Stimulated activated CD4-positive, alpha-beta T cell treated with anti-CD3 and anti-CD28 coated beads, TNF-alpha, amount 100 ng/mL, for 48 hours (primary cell): ENCODE results near the gene NETO2.
"Not testable (repeated sequence)": the region's sequence is repeated elsewhere in the genome, so short reads cannot be mapped to it uniquely, and the experiment has no call there.

ENCODE experiments used
- DNase-seq, 3 donors: peaks; one replicate each; pipeline ENCODE4 v3.0.0-alpha.2; 2020; ENCODE audit warnings: low read depth in 3 of 3

The NETO2 gene

GRCh38 chr16:47136099-47136842 lies 7.5 kb downstream of the NETO2 start:
- no peak for DNase-seq

GRCh38 chr16:47134550-47134949 lies 9.2 kb downstream of the NETO2 start:
- no peak for DNase-seq

- DNase-seq = no peak
Measured at GRCh38 chr16:47132308-47132707, 11.4 kb downstream of the NETO2 start.

- DNase-seq = no peak
Measured at GRCh38 chr16:47129755-47130435, 13.8 kb downstream of the NETO2 start.

GRCh38 chr16:47127541-47127940 lies 16.2 kb downstream of the NETO2 start:
- no peak for DNase-seq

GRCh38 chr16:47125757-47126156 lies 18.0 kb downstream of the NETO2 start:
- DNase-seq = no peak

- no peak for DNase-seq
Measured at GRCh38 chr16:47113130-47113529, 30.6 kb downstream of the NETO2 start.

GRCh38 chr16:47110939-47111338 lies 32.8 kb downstream of the NETO2 start:
- DNase-seq = no peak

GRCh38 chr16:47109361-47109760 lies 34.4 kb downstream of the NETO2 start:
- DNase-seq = no peak

GRCh38 chr16:47102921-47103320 lies 40.8 kb downstream of the NETO2 start:
- DNase-seq = not testable (repeated sequence)

GRCh38 chr16:47097154-47097553 lies 46.6 kb downstream of the NETO2 start:
- DNase-seq = not testable (repeated sequence)

GRCh38 chr16:47096297-47096696 lies 47.4 kb downstream of the NETO2 start:
- no peak for DNase-seq

GRCh38 chr16:47084198-47084597 lies 59.5 kb downstream of the NETO2 start:
- DNase-seq = no peak

- no peak for DNase-seq
Measured at GRCh38 chr16:47082099-47082865, 61.5 kb downstream of the NETO2 start.

GRCh38 chr16:47081115-47081514 lies 62.6 kb downstream of the NETO2 start:
- no peak for DNase-seq

GRCh38 chr16:47079860-47080259 lies 63.9 kb downstream of the NETO2 start:
- DNase-seq = no peak

- DNase-seq = no peak
Measured at GRCh38 chr16:47073223-47074155, 70.3 kb downstream of the NETO2 start.

GRCh38 chr16:47072158-47072557 lies 71.6 kb downstream of the NETO2 start:
- no peak for DNase-seq

- no peak for DNase-seq
Measured at GRCh38 chr16:47069841-47070584, 73.7 kb downstream of the NETO2 start.

- no peak for DNase-seq
Measured at GRCh38 chr16:47069313-47069712, 74.4 kb downstream of the NETO2 start.

GRCh38 chr16:47067203-47067602 lies 76.5 kb downstream of the NETO2 start:
- DNase-seq = no peak
